B cell (primary cell): ENCODE measurements around the gene DZIP1L. TPM values are rescaled to one million over a fixed set of nuclear protein-coding genes. Genes with fewer than 3 reads are reported as not detected.

Experiments used
- ATAC-seq: fragments of 200-7000 bp; cut with Tn5 transposase; one replicate; pipeline ENCODE4 v1.10.0; 2021; ENCODE audit warnings: low read depth, mild to moderate bottlenecking, moderate number of reproducible peaks, moderate library complexity
- CTCF ChIA-PET: fragments of 350-600 bp; sonication (Branson Sonifier 250); formaldehyde crosslinking; loops from one replicate; lab custom pipeline; 2021; ENCODE audit warnings: antibody characterized with exemption, inconsistent platforms; lab: Charles Lee
- POLR2A ChIA-PET: fragments of 350-600 bp; sonication (Branson Sonifier 250); formaldehyde crosslinking; loops from one replicate; lab custom pipeline; 2021; ENCODE audit warnings: antibody characterized with exemption; lab: Charles Lee
- DNase-seq: peaks from one replicate; pipeline ENCODE4 v3.0.0; 2013
- H2AFZ ChIP-seq: 2 replicates; pipeline ENCODE4 v1.6.1; 2012; ENCODE audit warnings: mild to moderate bottlenecking, low read depth, low read length; ENCODE audit not compliant: insufficient read depth, poor library complexity, severe bottlenecking
- H3K27ac ChIP-seq, 2 donors: 1 replicate in 1 of 2; 2 replicates in 1 of 2; pipeline ENCODE4 v1.5.1; 2012 to 2013; ENCODE audit warnings: low read length in 2 of 2, mild to moderate bottlenecking in 2 of 2, moderate library complexity in 1 of 2
- H3K27me3 ChIP-seq, 4 experiments: fragments of 200-600 bp in 1 of 4; sonication (generic) in 1 of 4; replicated peaks in 1 of 4; 1 replicate in 2 of 4; 2 replicates in 2 of 4; pipeline versions ENCODE4 v1.6.1 to v1.7.0; 2013 to 2016; ENCODE audit warnings: low read length in 3 of 4, mild to moderate bottlenecking in 2 of 4, mixed read lengths in 1 of 4, moderate library complexity in 1 of 4; ENCODE audit not compliant: insufficient read depth in 4 of 4, control insufficient read depth in 3 of 4; ENCODE audit errors: control extremely low read depth in 1 of 4
- H3K36me3 ChIP-seq, 2 experiments: replicated peaks in 1 of 2; 1 replicate in 1 of 2; 2 replicates in 1 of 2; pipeline versions ENCODE4 v1.6.1 to v1.7.1; 2013; ENCODE audit warnings: low read length in 1 of 2; ENCODE audit not compliant: insufficient read depth in 2 of 2, control insufficient read depth in 1 of 2; ENCODE audit errors: control extremely low read depth in 1 of 2, extremely low read depth in 1 of 2
- H3K4me1 ChIP-seq, 2 donors: fragments of 200-600 bp in 1 of 2; sonication (generic) in 1 of 2; 1 replicate in 1 of 2; 2 replicates in 1 of 2; pipeline versions ENCODE4 v1.5.1 to v1.6.1; 2013 to 2017; ENCODE audit warnings: low read length in 2 of 2; ENCODE audit not compliant: control insufficient read depth in 2 of 2, insufficient read depth in 2 of 2
- H3K4me2 ChIP-seq: replicated peaks from 2 replicates; pipeline ENCODE3; 2012; ENCODE audit warnings: mild to moderate bottlenecking, low read depth, low read length; ENCODE audit not compliant: poor library complexity, severe bottlenecking
- H3K4me3 ChIP-seq, 5 experiments: fragments of 200-600 bp in 1 of 5; sonication (generic) in 1 of 5; 1 replicate in 3 of 5; 2 replicates in 2 of 5; pipeline versions ENCODE4 v1.5.1 to v1.7.0; 2011 to 2016; ENCODE audit warnings: low read length in 4 of 5, mild to moderate bottlenecking in 4 of 5, low read depth in 2 of 5, control low read depth in 1 of 5, moderate library complexity in 1 of 5; ENCODE audit not compliant: insufficient read depth in 1 of 5; ENCODE audit errors: control extremely low read depth in 1 of 5, extremely low read depth in 1 of 5
- H3K79me2 ChIP-seq: fragments of 200-600 bp; sonication (generic); one replicate; pipeline ENCODE4 v1.6.0; 2016; ENCODE audit warnings: low read length; ENCODE audit not compliant: control insufficient read depth, insufficient read depth
- H3K9ac ChIP-seq: fragments of 200-600 bp; sonication (generic); 2 replicates; pipeline ENCODE4 v1.6.1; 2017; ENCODE audit warnings: mild to moderate bottlenecking, low read length, moderate library complexity
- H3K9me3 ChIP-seq, 3 donors: one replicate each; pipeline versions ENCODE4 v1.6.1 to v1.7.1; 2013; ENCODE audit warnings: low read length in 2 of 3; ENCODE audit not compliant: control insufficient read depth in 2 of 3, insufficient read depth in 1 of 3; ENCODE audit errors: control extremely low read depth in 1 of 3
- H4K20me1 ChIP-seq: 2 replicates; pipeline ENCODE4 v1.6.0; 2012; ENCODE audit warnings: mild to moderate bottlenecking, low read length; ENCODE audit not compliant: insufficient read depth, control insufficient read depth, poor library complexity, severe bottlenecking
- H3K27ac Mint-ChIP-seq: one replicate; pipeline ENCODE4 v1.8.0; 2021; ENCODE audit warnings: mixed read lengths
- H3K27me3 Mint-ChIP-seq: one replicate; pipeline ENCODE4 v1.8.0; 2021; ENCODE audit warnings: mixed read lengths
- H3K4me1 Mint-ChIP-seq: one replicate; pipeline ENCODE4 v1.8.0; 2021; ENCODE audit warnings: mixed read lengths
- H3K4me3 Mint-ChIP-seq: one replicate; pipeline ENCODE4 v1.8.0; 2021; ENCODE audit warnings: mixed read lengths
- H3K9me3 Mint-ChIP-seq: one replicate; pipeline ENCODE4 v1.8.0; 2022; ENCODE audit warnings: mixed read lengths; ENCODE audit not compliant: insufficient read depth
- CTCF ChIP-seq: fragments of 200-600 bp; IDR thresholded peaks from one replicate; pipeline ENCODE4 v1.8.0; 2022; ENCODE audit warnings: antibody characterized with exemption, mild to moderate bottlenecking
- EZH2 ChIP-seq: IDR thresholded peaks from 2 replicates; pipeline ENCODE4 v1.6.1; 2012; ENCODE audit warnings: borderline replicate concordance, low read depth, mild to moderate bottlenecking, moderate library complexity, low read length; ENCODE audit not compliant: insufficient read depth, poor library complexity, severe bottlenecking
- WGBS: methylation state at CpG from one replicate; pipeline ENCODE4 v1.1.5; 2013; ENCODE audit warnings: missing lambda C conversion rate; ENCODE audit not compliant: insufficient coverage; 5-methylcytosine and 5-hydroxymethylcytosine counted together
- intact Hi-C: fragments of 100-400 bp; cut with micrococcal nuclease; formaldehyde crosslinking; loops from one replicate; pipeline ENCODE4 v1.10.0; 2022
- polyA plus RNA-seq: library from polyadenylated mRNA; depleted of rRNA; stranded (reverse); fragments of >200 nt; gene quantifications from 2 replicates; pipeline ENCODE4 v1.2.3, GENCODE V29; 2012
- total RNA-seq, 2 donors: library from RNA; stranded (reverse); fragments of 120-200 nt in 1 of 2; gene quantifications; 1 replicate in 1 of 2; 2 replicates in 1 of 2; pipeline versions ENCODE4 v1.2.3 to v1.2.4, GENCODE V29; 2013 to 2022

DZIP1L gene
- total and polyA plus RNA-seq, 2 donors (not counting 1 experiment from before 2014, with no cell fraction given) = not detected

DNA sequence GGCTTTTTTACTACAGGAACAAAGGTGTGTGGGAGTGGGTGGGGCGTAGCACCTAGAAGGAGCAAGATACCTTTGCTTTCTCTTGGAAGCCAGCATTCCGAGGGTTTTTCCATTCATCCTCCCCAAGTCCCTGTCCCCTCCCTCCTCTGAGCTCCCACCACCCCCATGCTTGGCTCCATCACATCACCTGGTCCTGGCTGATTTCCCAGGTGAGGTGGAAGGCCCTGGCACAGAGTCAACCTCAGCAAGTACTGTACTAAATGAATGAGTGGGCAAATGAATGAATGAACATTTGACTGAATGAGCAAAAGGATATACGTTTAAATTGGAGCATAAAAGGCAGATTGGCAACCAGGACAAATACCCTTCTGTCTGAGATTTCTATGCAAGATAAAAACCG is 45.4 kb downstream of the DZIP1L start:
- Histone ChIP-seq H3K27ac (no peak overlapping the region), H2AFZ (no peak overlapping the region), H3K4me2 (no peak overlapping the region), H3K4me1 (no peaks in the 10 kb centered on the region), H3K9me3 (peaks cover 0 to 5% (median 0%) of the 10 kb centered on the region in 3 donors), H3K9ac (no peak overlapping the region), H3K27me3 (no peaks in the 10 kb centered on the region), H3K79me2 (no peaks in the 10 kb centered on the region), H4K20me1 (no peaks in the 10 kb centered on the region), H3K4me3 (no peak overlapping the region), H3K36me3 (no peaks in the 10 kb centered on the region)
- DNase-seq (no peak), ATAC-seq (no peak)
- WGBS = 100% methylated on average over 1 of the region's 4 CpGs
- TF ChIP-seq CTCF (no peak), EZH2 (no peak)
- Mint-ChIP-seq H3K9me3 (no peaks in the 10 kb centered on the region), H3K27ac (no peak overlapping the region), H3K4me1 (no peaks in the 10 kb centered on the region), H3K4me3 (no peak overlapping the region), H3K27me3 (peaks cover 23% of the 10 kb centered on the region)
- intact Hi-C loops = no loop called here
- ChIA-PET POLR2A (no interaction called here), CTCF (interaction anchor here (0.7 to 2.9 kb wide), 4 partner anchors 49 to 854 kb away, joined by 3 to 12 read pairs (median 4); no protein-coding TSS in a partner anchor)

- H3K9ac ChIP-seq = no peak overlapping the region
- 0% methylated on average over 7 of the region's 14 CpGs for WGBS
- CTCF ChIA-PET = interaction anchor here (0.6 to 2.9 kb wide), 6 partner anchors 8 to 855 kb away, joined by 3 to 12 read pairs (median 3); no protein-coding TSS in a partner anchor
Measured at GRCh38 chr3:138068579-138069174, 46.7 kb downstream of the DZIP1L start.

More at GRCh38 chr3:138068579-138069174, 46.7 kb downstream of the DZIP1L start:
- Histone ChIP-seq H3K27ac (no peak overlapping the region), H4K20me1 (no peaks in the 10 kb centered on the region), H3K4me2 (no peak overlapping the region), H3K4me3 (no peak overlapping the region), H3K4me1 (no peaks in the 10 kb centered on the region), H3K9me3 (peaks cover 0 to 5% (median 0%) of the 10 kb centered on the region in 3 donors), H3K27me3 (no peaks in the 10 kb centered on the region), H3K79me2 (no peaks in the 10 kb centered on the region), H2AFZ (no peak overlapping the region), H3K36me3 (no peaks in the 10 kb centered on the region)
- peaks cover 23% of the 10 kb centered on the region for H3K27me3 Mint-ChIP-seq
- H3K4me1 Mint-ChIP-seq = no peaks in the 10 kb centered on the region
- TF ChIP-seq CTCF (peak; percentile 90), EZH2 (no peak)
- H3K9me3 Mint-ChIP-seq = no peaks in the 10 kb centered on the region
- ATAC-seq = peak; percentile 73
- no peak overlapping the region for H3K4me3 Mint-ChIP-seq
- DNase-seq = peak; percentile 70
- H3K27ac Mint-ChIP-seq = no peak overlapping the region
- intact Hi-C loops = loop anchor here (1.0 to 2.0 kb wide), 2 partner anchors 51 to 848 kb away; no protein-coding TSS in a partner anchor
- POLR2A ChIA-PET = no interaction called here
